GM19455 (cell line): Measurements from ENCODE around the gene LAMA2.

Experiments used
- ATAC-seq: cut with Tn5 transposase; IDR thresholded peaks from one replicate; pipeline ENCODE4 v1.9.1; 2021; ENCODE audit not compliant: unreplicated experiment

Gene LAMA2

DNA sequence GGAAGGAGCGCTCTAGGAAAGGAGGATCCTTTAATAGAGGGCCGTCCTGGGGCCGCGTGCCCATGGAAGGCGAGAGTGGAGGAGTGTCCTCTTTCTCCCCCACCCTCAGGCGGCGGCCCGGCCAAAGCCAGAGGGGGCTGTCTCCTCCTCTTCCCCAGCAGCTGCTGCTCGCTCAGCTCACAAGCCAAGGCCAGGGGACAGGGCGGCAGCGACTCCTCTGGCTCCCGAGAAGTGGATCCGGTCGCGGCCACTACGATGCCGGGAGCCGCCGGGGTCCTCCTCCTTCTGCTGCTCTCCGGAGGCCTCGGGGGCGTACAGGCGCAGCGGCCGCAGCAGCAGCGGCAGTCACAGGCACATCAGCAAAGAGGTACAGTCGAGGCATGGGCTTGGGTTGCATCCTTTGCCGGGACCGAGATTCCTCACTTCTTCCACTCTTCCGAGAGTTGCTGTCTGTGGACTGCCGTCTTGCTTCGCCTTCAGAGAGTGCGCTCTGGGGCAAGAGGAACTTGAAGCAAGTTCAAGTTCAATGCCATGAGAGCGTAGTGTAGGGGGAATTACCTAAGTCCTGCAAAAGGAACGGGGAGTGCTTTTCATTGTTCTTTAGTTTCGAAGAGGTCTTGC, at the start of gene LAMA2:
Gene LAMA2 (plus strand): TSS at position 148 of the 621 bp plus-strand sequence. CDS start 108 bp downstream, at position 256.
- no peak for ATAC-seq

GRCh38 chr6:128836761-128837160, 46.2 kb upstream of the LAMA2 start:
- no peak for ATAC-seq

- no peak for ATAC-seq
These were observed 41.4 kb upstream of the LAMA2 start for GRCh38 chr6:128841518-128841917.

GRCh38 chr6:128844598-128844997, 38.3 kb upstream of the LAMA2 start:
- ATAC-seq, result no peak

- ATAC-seq, result no peak
These were observed 35.3 kb upstream of the LAMA2 start for GRCh38 chr6:128847431-128848210.

GRCh38 chr6:128848212-128848935, 34.6 kb upstream of the LAMA2 start:
- no peak for ATAC-seq

DNA sequence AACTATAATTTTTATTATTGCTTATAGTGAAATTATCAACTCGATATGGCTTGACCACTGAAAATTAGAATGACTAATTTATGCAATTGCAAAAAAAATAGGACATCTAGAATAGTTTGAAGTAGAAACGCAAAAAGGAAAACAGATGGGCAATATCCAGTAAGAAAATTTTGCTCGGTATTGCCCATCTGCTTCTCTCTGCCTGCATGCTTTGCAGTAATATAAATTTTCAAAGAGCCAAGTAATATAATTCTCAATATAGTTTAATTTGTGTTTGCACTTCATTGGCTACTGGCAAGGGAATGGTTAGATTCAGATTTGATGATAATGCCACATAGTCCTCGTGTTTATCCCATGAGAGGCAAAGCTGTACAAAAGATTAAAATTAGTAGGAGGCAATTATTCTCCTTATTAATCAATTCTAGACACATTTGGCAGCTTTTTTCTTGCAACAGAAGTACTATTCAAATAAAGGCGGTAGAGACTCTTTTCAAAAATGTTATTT, 27.3 kb upstream of the LAMA2 start:
- ATAC-seq, result no peak

DNA sequence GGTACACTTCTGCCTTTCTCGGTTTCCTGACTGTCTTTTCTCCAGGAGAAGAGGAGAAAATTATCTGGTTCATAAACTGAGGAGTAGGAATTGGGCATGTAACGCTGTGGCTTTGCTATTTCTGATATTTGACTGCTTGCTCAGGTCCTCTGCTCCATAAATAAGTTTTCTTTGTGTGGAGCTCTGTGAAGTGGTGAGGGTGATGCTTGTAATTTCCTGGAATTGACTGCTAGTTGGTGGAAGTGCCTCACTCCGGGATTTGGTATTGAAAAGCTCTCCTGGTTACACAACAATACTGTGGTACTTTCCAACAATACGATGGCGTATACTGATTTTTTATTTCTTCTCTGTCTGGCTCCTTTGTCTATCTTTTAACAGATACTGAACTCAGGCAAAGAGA, 25.1 kb upstream of the LAMA2 start:
- ATAC-seq, result no peak

GRCh38 chr6:128860782-128861181, 22.2 kb upstream of the LAMA2 start:
- no peak for ATAC-seq

- ATAC-seq, result no peak
These were observed 19.0 kb upstream of the LAMA2 start for GRCh38 chr6:128863983-128864382.

DNA sequence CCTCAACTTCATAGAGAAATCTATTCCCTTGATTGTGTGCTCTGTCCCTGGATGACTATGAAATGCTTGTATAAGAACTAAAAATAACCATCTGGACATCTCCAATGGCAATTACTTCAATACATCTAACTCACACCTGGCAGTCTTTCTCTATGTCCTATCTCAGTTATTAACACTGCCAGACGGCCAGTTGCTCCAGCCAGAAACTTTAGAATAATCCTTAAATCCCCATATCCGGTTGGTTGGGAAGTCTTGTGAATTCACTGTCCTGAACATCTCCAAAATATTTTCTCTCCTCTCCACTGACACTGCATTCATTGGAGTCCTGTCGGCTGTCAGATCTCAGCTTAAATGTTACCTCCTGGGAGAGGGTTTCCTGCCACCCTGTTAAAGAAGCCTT, 12.2 kb upstream of the LAMA2 start:
- ATAC-seq, result no peak

DNA sequence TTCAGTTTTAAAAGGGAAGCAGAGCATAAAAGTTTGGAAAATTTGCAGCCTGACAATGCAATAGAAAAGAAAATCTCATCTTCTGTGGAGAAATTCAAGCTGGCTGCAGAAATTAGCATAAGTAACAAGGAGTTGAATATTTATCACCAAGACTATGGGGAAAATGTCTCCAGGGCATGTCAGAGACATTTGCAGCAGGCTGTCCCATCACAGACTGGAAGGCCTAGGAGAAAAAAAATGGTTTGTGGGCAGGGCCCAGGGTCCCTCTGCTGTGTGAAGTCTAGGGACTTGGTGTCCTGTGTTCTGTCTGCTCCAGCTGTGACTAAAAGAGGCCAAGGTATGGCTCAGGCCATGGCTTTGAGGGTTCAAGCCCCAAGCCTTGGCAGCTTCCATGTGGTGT, 8.1 kb upstream of the LAMA2 start:
- ATAC-seq, result no peak

GRCh38 chr6:128882560-128882959, 378 bp upstream of the LAMA2 start:
- no peak for ATAC-seq

GRCh38 chr6:128883906-128884305, 968 bp downstream of the LAMA2 start:
- no peak for ATAC-seq

DNA sequence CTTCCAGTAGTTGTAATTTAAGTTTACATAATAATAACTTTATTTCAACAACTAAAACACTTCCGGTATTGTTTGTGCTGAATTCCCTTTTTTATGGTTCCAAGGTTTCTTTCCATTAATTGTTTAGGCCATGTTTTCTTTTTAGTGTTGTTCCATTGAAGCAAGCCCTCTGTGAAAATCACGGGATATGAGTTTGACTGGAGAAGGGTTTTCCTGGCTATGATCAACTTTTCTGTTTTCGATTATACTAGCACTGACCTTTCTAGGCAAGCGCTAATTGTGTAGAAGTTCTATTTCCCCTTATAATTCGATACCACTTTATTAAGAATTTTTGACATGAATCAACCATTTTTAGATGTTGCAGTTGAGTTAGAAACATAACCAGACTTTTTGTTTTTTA, 2.4 kb downstream of the LAMA2 start:
- ATAC-seq, result no peak

DNA sequence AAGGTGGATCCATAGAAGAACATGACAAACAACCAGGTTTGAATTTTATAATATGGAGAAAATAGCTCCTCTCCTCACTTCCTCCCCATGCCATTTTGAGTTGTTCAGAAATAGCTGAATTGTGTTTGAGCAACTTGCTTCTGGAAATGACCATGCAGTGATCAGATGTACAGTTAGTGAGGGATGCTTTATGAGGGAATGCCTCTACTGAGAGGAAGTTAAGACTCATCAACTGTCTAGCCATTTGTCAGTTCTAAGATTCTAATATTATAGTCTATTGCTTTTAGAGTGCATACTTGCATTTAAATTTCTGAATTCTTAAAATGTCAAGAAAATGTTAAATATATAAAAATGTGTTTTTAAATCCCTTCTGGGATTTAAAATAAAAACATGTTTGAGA, 3.8 kb downstream of the LAMA2 start:
- no peak for ATAC-seq

- no peak for ATAC-seq
These were observed 5.7 kb downstream of the LAMA2 start for GRCh38 chr6:128888444-128889175.

- ATAC-seq, result no peak
These were observed 6.9 kb downstream of the LAMA2 start for GRCh38 chr6:128889870-128890269.

DNA sequence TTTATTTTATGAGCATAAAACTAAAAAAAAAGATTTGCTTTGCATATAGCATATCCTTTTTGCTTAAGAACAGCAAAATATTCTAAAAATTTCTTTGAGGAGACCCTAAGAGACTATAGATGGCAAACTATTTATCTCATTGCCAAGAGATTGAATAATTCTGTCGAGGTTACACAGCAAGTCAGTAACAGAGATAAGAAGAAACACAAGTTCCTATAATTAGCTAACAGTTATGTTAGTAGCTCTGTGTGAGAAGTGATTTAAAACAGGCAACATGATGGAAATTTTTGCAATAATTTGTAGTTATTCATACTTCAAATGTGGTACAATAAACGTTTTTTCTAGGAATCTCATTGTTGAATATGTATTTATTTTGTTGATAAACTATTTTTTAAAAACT, 9.1 kb downstream of the LAMA2 start:
- no peak for ATAC-seq

DNA sequence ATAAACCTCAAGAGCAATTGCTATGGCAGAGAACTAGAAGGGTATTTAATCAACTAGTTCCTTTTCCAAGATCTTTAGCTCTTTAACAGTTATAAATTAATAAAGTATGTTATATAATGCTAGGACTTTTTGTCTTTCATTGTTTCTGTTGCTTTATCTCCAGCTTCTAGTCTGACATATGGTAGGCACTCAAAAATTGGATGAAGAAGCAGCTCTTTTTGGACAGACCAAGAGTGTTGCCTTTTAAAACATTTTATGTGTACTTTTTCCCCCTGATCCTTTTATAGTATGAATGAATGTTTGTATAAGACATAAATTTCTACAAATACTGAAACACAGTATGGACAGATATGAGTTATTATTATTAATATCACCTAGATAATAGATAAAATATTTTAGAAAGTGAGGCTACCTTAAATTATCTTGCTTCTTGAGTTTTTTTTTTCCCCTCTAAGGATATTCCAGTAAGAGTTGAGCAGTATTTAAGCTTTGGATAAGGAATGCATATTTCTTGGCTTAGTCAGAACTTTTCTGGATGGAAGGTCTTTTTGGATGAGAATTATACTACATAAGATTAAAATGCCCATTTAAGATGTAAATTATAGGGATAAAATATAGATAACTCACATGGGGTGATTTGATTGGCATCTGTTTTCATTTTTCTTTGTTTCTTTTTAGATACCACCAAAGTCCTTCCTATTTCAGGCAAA, 16.6 kb downstream of the LAMA2 start:
- ATAC-seq, result no peak

DNA sequence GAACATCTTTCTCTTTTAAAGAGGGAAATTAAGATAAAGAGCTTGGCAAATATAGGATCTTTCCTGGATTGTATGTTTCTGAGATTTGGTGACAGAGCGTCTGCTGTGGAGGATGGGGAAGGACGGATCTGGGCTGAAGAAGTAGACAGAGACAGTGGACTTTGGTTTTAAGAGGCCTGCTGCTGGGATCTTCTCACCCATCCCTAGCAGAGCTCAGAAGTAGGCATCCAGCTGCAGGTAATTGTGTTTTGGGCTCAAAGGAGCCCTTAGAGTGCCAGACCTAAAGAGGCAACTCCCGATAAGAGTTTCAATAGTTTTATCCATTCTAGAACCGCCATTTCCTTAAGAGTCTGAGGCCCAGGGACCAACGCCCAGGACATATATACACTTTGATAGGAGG, 20.8 kb downstream of the LAMA2 start:
- ATAC-seq, result no peak
